Heart left ventricle (tissue), 16 donors: ENCODE measurements around the gene SPTBN1. TPM values are rescaled to one million over a fixed set of nuclear protein-coding genes. Genes with fewer than 3 reads are reported as not detected.

ENCODE experiments used
- ATAC-seq, 4 donors: fragments of 200-7000 bp; cut with Tn5 transposase; one replicate each; pipeline ENCODE4 v1.9.1; 2020 to 2022; ENCODE audit warnings: moderate library complexity in 4 of 4, mild to moderate bottlenecking in 3 of 4, moderate number of reproducible peaks in 1 of 4
- DNase-seq, 5 donors: peaks; one replicate each; pipeline ENCODE4 v3.0.0-alpha.2; 2020
- H3K27ac ChIP-seq, 12 donors: fragments of 200-600 bp; sonication (generic) in 4 of 12; one replicate each; pipeline versions ENCODE4 v1.5.0 to v1.8.0; 2016 to 2022; ENCODE audit warnings: mild to moderate bottlenecking in 2 of 12
- H3K27me3 ChIP-seq, 9 donors: fragments of 200-600 bp; sonication (generic) in 2 of 9; one replicate each; pipeline versions ENCODE4 v1.5.1 to v1.8.0; 2016 to 2022; ENCODE audit warnings: mild to moderate bottlenecking in 3 of 9
- H3K36me3 ChIP-seq, 9 donors: fragments of 200-600 bp; sonication (generic) in 2 of 9; one replicate each; pipeline versions ENCODE4 v1.5.0 to v1.8.0; 2018 to 2022; ENCODE audit warnings: mild to moderate bottlenecking in 2 of 9
- H3K4me1 ChIP-seq, 12 donors: fragments of 200-600 bp; sonication (generic) in 4 of 12; one replicate each; pipeline versions ENCODE4 v1.5.0 to v1.8.0; 2016 to 2022; ENCODE audit warnings: mild to moderate bottlenecking in 3 of 12
- H3K4me3 ChIP-seq, 12 donors: fragments of 200-600 bp; sonication (generic) in 4 of 12; one replicate each; pipeline versions ENCODE4 v1.5.0 to v1.8.0; 2017 to 2022; ENCODE audit warnings: mild to moderate bottlenecking in 9 of 12, moderate library complexity in 4 of 12
- H3K9me3 ChIP-seq, 12 donors: fragments of 200-600 bp; sonication (generic) in 4 of 12; one replicate each; pipeline versions ENCODE4 v1.5.0 to v1.8.0; 2016 to 2022; ENCODE audit warnings: mild to moderate bottlenecking in 1 of 12
- CTCF ChIP-seq, 12 donors: fragments of 200-600 bp; sonication (generic) in 4 of 12; IDR thresholded peaks; one replicate each; pipeline versions ENCODE4 v1.5.0 to v1.8.0; 2018 to 2022; ENCODE audit warnings: antibody characterized with exemption in 12 of 12, mild to moderate bottlenecking in 5 of 12
- POLR2A ChIP-seq, 2 donors: fragments of 450-650 bp; IDR thresholded peaks; one replicate each; pipeline ENCODE4 v1.6.1; 2017; ENCODE audit warnings: antibody characterized with exemption in 2 of 2, mild to moderate bottlenecking in 2 of 2, moderate library complexity in 2 of 2
- WGBS, 4 donors: extraction: QIAGEN DNeasy Blood & Tissue Kit in 2 of 4; methylation state at CpG; one replicate each; pipeline versions ENCODE4 v1.1.5 to v1.1.7; 2013 to 2018; 5-methylcytosine and 5-hydroxymethylcytosine counted together
- intact Hi-C, 10 donors: fragments of 100-400 bp; cut with DNase I; formaldehyde crosslinking; loops; one replicate each; pipeline versions ENCODE4 v1.11.1 to v1.14.2; 2022
- polyA plus RNA-seq, 2 donors: library from polyadenylated mRNA; stranded (reverse); fragments of 200-250 nt; gene quantifications; one replicate each; pipeline ENCODE4 v1.2.3, GENCODE V29; 2013
- total RNA-seq, 9 donors: library from RNA; depleted of rRNA in 2 of 9; stranded (reverse); fragments of >200 nt in 2 of 9; fragmentation: NEBNext Ultra II Directional in 3 of 9; extraction: Animal tissue kit (Norgen Biotek cat#: 25700) in 3 of 9; gene quantifications; one replicate each; pipeline versions ENCODE4 v1.1.0 to v1.2.4, GENCODE V29; 2016 to 2023
- donor health status: ischemic (EF 13 %, LVEDD 7.1; RV severe dilation, severe dysfunction).
- donor health status: healthy with polysubstance abuse.
- donor health status: DM: no; HTN: yes; CAD: no.
- donor health status: DM: no; HTN: no; CAD: no.
- donor health status: ischemic (EF 25% LVEDD 6.9; RV normal size, moderate dysfunction).
- donor health status: ischemic (EF 25% LVEDD 5.7; RV mildly dilated, moderate dysfunction).
- donor health status: healthy.
- donor health status: DM: yes; HTN: yes; CAD: no.
- donor health status: ischemic (EF 35%, LVEDD 5.7; RV mildly dilated, moderate dysfunction).
- donor health status: nonischemic (EF 11% LVEDD 7.7; RV severe dilation, severe dysfunction).
- donor health status: DM: yes; HTN: yes; CAD: no.
- donor health status: PGD.
- donor health status: ischemic (EF 29% LVEDD 5.4; RV normal size, mild dysfunction).
- donor health status: nonischemic (EF 23%, LVEDD 6.1; RV moderate dilation, normal function).

Gene SPTBN1
- total and polyA plus RNA-seq, 11 donors, result 124 to 659 (median 422) TPM

DNA sequence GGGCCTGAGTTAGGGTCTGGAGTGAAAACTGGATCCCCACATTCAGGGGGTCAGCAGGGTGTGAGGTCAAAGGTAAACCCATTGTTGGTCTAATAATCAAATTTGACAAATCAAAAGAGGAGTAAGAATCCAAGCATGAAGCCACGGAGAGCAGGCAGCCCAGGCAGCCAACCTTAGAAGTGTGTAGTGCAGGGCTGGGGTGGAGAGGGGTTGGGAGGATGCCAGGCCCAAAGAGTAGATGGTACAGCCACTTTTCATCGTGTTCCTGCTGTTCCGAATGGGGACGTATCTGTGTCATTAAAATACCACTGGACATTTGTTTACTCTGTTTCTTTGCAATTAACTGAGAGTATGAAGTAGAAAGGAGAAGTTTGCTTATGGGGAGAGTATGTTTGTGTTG is 16.5 kb upstream of the SPTBN1 start:
- no peaks in the 10 kb centered on the region for H3K36me3 ChIP-seq
- no peak overlapping the region for H3K4me3 ChIP-seq
- no peaks in the 10 kb centered on the region for H3K27me3 ChIP-seq
- H3K9me3 ChIP-seq, result no peaks in the 10 kb centered on the region
- ATAC-seq (peak in 1 of 4 donors; percentile 21), DNase-seq (no peak)
- H3K4me1 ChIP-seq, result peaks cover under 1 to 71% (median 60%) of the 10 kb centered on the region in 12 donors
- 41 to 60% (median 50%) methylated on average over 4 of the region's 4 CpGs for WGBS, 4 donors
- intact Hi-C loops, result no loop called here
- no peak for TF ChIP-seq CTCF (IDR thresholded peaks at IDR 0.05)
- peak overlapping the region in 6 of 12 donors; percentile 8 to 63 (median 48) for H3K27ac ChIP-seq

DNA sequence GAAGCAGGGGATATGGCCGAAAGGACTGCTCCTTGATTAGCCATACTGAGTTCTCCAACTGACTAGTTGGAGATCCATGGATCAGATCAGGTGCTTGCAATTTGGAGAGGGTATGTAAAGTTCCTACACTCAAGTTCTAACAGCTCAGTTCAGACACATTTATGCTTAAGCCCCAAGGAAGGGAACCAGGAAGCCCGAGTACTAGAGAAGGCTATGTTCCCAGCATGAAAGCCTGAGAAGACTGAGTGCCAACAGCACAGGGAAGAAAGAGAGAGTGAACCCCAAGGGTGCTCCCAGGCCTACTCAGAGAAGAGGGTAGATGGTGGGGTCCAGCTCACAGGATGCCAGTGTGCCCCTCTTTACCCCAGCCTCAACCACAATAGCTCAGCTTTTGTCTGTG is 16.1 kb upstream of the SPTBN1 start:
- TF ChIP-seq POLR2A (IDR thresholded peaks at IDR 0.05), result no peak
- no peak for TF ChIP-seq CTCF (IDR thresholded peaks at IDR 0.05)
- Histone ChIP-seq H3K27ac (peak overlapping the region in 7 of 12 donors; percentile 8 to 63 (median 44)), H3K9me3 (no peaks in the 10 kb centered on the region), H3K27me3 (no peaks in the 10 kb centered on the region), H3K4me1 (peaks cover 3 to 69% (median 59%) of the 10 kb centered on the region in 12 donors), H3K36me3 (no peaks in the 10 kb centered on the region), H3K4me3 (no peak overlapping the region)
- ATAC-seq (no peak), DNase-seq (no peak)
- intact Hi-C loops, result no loop called here
- WGBS, 4 donors, result 57 to 76% (median 71%) methylated on average over 2 of the region's 2 CpGs

GRCh38 chr2:54444503-54444902 is 11.6 kb upstream of the SPTBN1 start:
- H3K27ac ChIP-seq, result peak overlapping the region in 9 of 12 donors; percentile 9 to 60 (median 33)
- TF ChIP-seq POLR2A (IDR thresholded peaks at IDR 0.05) (no peak), CTCF (IDR thresholded peaks at IDR 0.05) (no peak)
- ATAC-seq (peak; percentile 37 to 78 (median 50)), DNase-seq (peak; percentile 64 to 72 (median 68))
- intact Hi-C loops, result no loop called here
- H3K27me3 ChIP-seq, result no peaks in the 10 kb centered on the region
- no peaks in the 10 kb centered on the region for H3K36me3 ChIP-seq
- WGBS, 4 donors, result 69 to 91% (median 86%) methylated on average over 1 of the region's 1 CpG
- H3K4me3 ChIP-seq, result no peak overlapping the region
- H3K4me1 ChIP-seq, result peaks cover 3 to 38% (median 21%) of the 10 kb centered on the region in 12 donors
- H3K9me3 ChIP-seq, result no peaks in the 10 kb centered on the region

DNA sequence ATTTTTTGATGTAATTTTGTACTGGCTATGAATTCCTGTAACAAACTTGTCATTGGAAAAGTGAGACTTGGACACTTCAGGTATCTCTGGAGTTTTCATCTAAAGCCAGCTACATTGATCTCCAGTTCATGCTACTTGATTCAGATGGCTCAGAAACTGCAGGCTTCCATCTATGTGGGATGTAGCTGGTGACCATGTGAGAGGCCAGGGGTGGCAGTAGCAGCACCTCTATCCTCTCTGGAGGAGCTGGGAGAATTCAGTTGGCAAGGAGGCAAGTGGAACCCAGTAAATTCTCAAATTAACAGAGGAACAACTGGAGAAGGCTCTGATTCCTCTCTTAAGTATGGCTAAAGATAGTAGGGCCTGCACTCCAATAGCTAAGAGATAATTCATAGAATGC is 10.0 kb upstream of the SPTBN1 start:
- ATAC-seq (no peak), DNase-seq (no peak)
- Histone ChIP-seq H3K27ac (peak overlapping the region in 1 of 12 donors; percentile 13), H3K27me3 (no peaks in the 10 kb centered on the region), H3K4me3 (no peak overlapping the region), H3K4me1 (peaks cover 0 to 22% (median 5%) of the 10 kb centered on the region in 12 donors), H3K36me3 (no peaks in the 10 kb centered on the region), H3K9me3 (no peaks in the 10 kb centered on the region)
- intact Hi-C loops, result no loop called here
- TF ChIP-seq CTCF (IDR thresholded peaks at IDR 0.05), result no peak
- no peak for TF ChIP-seq POLR2A (IDR thresholded peaks at IDR 0.05)
